ENCODE measurements around the gene MRPL51. TPM values are rescaled to one million over a fixed set of nuclear protein-coding genes. Genes with fewer than 3 reads are reported as not detected.

MRPL51 gene
- total and polyA plus RNA-seq, 2 of the 8 experiments (the other 6 are each of a cell fraction or from before 2014, with no cell fraction given): 119 to 331 TPM

DNA sequence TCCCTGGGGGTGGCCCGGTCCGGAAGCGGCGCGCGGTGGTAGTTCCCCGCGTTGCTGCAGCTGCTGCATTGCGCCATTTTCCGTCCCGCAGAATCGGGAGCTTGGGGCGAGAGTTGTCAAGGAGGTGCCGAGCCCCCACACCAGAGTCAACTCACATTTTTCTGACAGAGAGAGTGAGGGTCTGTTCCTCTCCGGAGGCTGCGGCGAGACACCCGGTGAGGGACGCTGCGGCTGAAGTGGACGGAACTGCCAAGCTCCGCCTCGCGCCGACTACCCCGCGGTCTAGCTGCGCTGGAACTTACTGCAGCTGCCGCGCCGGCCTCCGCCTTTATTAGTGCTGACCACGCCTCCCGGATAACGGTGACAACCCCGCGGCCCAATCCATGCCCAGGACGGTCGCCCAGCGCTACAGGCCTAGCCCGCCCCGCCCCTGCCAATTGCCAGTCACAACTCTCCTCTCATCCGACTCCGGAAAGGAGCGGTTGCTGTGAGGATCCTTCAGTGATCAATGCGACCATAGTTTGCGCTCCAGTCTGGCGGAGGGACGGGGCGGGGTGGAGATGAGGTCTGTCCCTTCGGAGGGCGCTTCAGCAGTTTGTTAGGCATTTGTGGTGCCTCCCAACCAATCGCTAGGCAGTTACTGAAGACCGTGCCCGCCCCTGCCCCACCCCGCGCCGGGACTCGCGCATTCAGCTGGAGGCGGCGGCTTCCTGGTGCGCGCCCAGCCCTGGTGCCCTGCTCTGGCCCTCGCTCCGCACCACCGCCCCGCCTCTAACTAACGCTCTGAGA, 22.5 kb downstream of the MRPL51 start, which contains the start of gene VAMP1 (continued):
- peak; percentile 60; the same call in 1 of the 2 replicates for TF ChIP-seq CREB1 (IDR thresholded peaks at IDR 0.05)
- TF ChIP-seq ASH2L (IDR thresholded peaks at IDR 0.05; ENCODE audit: low read length): peak; percentile 75
- TF ChIP-seq BRCA1 (IDR thresholded peaks at IDR 0.05; ENCODE audit: low read depth, low read length): no peak; the same call in 1 of the 2 replicates
- TF ChIP-seq TBP (IDR thresholded peaks at IDR 0.05; ENCODE audit: low read depth, low read length): peak; percentile 96
- TF ChIP-seq PHF8 (conservative IDR thresholded peaks at IDR 0.05; ENCODE audit: low read depth, low read length): peak; percentile 97
- TF ChIP-seq FOSL1 (IDR thresholded peaks at IDR 0.05; ENCODE audit: insufficient read depth, low read depth, low read length): no peak
- 0 out of 2 replicates have a peak, but pooled peaks have one; percentile 20 for TF ChIP-seq YY1 (IDR thresholded peaks at IDR 0.05; ENCODE audit: low read depth, low read length)
- TF ChIP-seq TEAD4 (IDR thresholded peaks at IDR 0.05; ENCODE audit: low read depth, low read length): no peak
- peak; percentile 99 for TF ChIP-seq POLR2A (IDR thresholded peaks at IDR 0.05; ENCODE audit: control extremely low read depth in 1 of 2, low read depth in 2 of 2, low read length in 2 of 2)
- peak; percentile 30 for TF ChIP-seq SAP30 (IDR thresholded peaks at IDR 0.05; ENCODE audit: insufficient read depth, insufficient replicate concordance, low read length)
- TF ChIP-seq ZNF274 (IDR thresholded peaks at IDR 0.05; ENCODE audit: borderline replicate concordance, extremely low read depth, low read length): no peak
- TF ChIP-seq CEBPB (IDR thresholded peaks at IDR 0.05; ENCODE audit: low read depth, low read length): peak; percentile 53; the same call in 1 of the 2 replicates

Data from H1 (cell line).